Measurements from ENCODE around the gene EPAS1. TPM values are rescaled to one million over a fixed set of nuclear protein-coding genes. Genes with fewer than 3 reads are reported as not detected.

EPAS1 gene
- total and polyA plus RNA-seq, 2 of the 13 experiments (the other 11 are each of a cell fraction or from before 2014, with no cell fraction given): 47.1 to 182 TPM

GRCh38 chr2:46394649-46395510 lies 97.7 kb downstream of the EPAS1 start (continued):
- TF ChIP-seq LBX2 (CRISPR knock-in tag; IDR thresholded peaks at IDR 0.05; ENCODE audit: borderline replicate concordance) (no peak), ZBTB14 (CRISPR knock-in tag; IDR thresholded peaks at IDR 0.05) (no peak), TRAFD1 (CRISPR knock-in tag; IDR thresholded peaks at IDR 0.05; ENCODE audit: borderline replicate concordance) (no peak), ZBTB10 (CRISPR knock-in tag; IDR thresholded peaks at IDR 0.05; ENCODE audit: borderline replicate concordance) (no peak), ZGPAT (CRISPR knock-in tag; IDR thresholded peaks at IDR 0.05) (peak; percentile 71), ZC3H13 (CRISPR knock-in tag; IDR thresholded peaks at IDR 0.05) (no peak), ZBTB8A (CRISPR knock-in tag; IDR thresholded peaks at IDR 0.05; ENCODE audit: borderline replicate concordance, low read depth) (no peak), ZNF776 (CRISPR knock-in tag; IDR thresholded peaks at IDR 0.05) (no peak), ARID5B (CRISPR knock-in tag; IDR thresholded peaks at IDR 0.05) (peak; percentile 92), ZSCAN29 (CRISPR knock-in tag; conservative IDR thresholded peaks at IDR 0.05) (0 out of 2 replicates have a peak, but pooled peaks have one; percentile 87), CBX1 (IDR thresholded peaks at IDR 0.05; ENCODE audit: low read depth) (no peak), ZNF12 (CRISPR knock-in tag; IDR thresholded peaks at IDR 0.05) (peak; percentile 24; the same call in 1 of the 2 replicates)
